ENCODE data around the gene PLAU. TPM values are rescaled to one million over a fixed set of nuclear protein-coding genes. Genes with fewer than 3 reads are reported as not detected.
"Not testable (repeated sequence)": the region's sequence is repeated elsewhere in the genome, so short reads cannot be mapped to it uniquely, and the experiment has no call there.

PLAU gene
- total RNA-seq, 1 donor = 21.6 TPM

DNA sequence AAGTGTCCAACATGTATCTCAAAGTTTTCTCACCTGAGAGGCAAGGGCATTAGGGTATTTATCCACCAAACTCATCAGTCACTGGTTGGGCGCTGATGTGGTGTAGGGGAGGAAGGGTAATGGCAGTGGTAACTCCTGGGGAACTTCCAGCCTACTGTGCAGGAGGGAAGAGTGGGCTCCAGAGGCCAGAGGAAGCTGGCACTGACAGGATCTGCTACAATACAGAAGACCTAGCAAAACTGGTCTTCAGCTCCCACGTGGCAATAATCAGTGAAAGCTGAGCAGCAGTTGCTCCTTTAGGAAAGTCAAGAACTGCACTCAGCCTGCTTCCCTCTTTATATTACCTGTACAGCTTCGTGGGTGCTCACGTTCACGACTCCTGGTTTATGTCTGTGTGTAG, 19.4 kb upstream of the PLAU start:
- no peak overlapping the region for H3K4me3 ChIP-seq (ENCODE audit: low read depth, low read length)
- TF ChIP-seq, protein P1, sequence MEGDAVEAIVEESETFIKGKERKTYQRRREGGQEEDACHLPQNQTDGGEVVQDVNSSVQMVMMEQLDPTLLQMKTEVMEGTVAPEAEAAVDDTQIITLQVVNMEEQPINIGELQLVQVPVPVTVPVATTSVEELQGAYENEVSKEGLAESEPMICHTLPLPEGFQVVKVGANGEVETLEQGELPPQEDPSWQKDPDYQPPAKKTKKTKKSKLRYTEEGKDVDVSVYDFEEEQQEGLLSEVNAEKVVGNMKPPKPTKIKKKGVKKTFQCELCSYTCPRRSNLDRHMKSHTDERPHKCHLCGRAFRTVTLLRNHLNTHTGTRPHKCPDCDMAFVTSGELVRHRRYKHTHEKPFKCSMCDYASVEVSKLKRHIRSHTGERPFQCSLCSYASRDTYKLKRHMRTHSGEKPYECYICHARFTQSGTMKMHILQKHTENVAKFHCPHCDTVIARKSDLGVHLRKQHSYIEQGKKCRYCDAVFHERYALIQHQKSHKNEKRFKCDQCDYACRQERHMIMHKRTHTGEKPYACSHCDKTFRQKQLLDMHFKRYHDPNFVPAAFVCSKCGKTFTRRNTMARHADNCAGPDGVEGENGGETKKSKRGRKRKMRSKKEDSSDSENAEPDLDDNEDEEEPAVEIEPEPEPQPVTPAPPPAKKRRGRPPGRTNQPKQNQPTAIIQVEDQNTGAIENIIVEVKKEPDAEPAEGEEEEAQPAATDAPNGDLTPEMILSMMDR (IDR thresholded peaks at IDR 0.05; ENCODE audit: insufficient read depth, low read length) = no peak
- DNase-seq (ENCODE audit: low read depth) = no peak

- peak; percentile 64 for DNase-seq (ENCODE audit: low read depth)
- H3K4me3 ChIP-seq (ENCODE audit: low read depth, low read length) = no peak overlapping the region
- TF ChIP-seq, protein P1 (IDR thresholded peaks at IDR 0.05; ENCODE audit: insufficient read depth, low read length) = no peak
Measured at GRCh38 chr10:73892310-73893030, 18.5 kb upstream of the PLAU start.

- TF ChIP-seq, protein P1 (IDR thresholded peaks at IDR 0.05; ENCODE audit: insufficient read depth, low read length) = no peak
- DNase-seq (ENCODE audit: low read depth) = no peak
- no peak overlapping the region for H3K4me3 ChIP-seq (ENCODE audit: low read depth, low read length)
Measured at GRCh38 chr10:73893426-73893825, 17.5 kb upstream of the PLAU start.

GRCh38 chr10:73894245-73894971, 16.5 kb upstream of the PLAU start:
- no peak overlapping the region for H3K4me3 ChIP-seq (ENCODE audit: low read depth, low read length)
- peak; percentile 84 for DNase-seq (ENCODE audit: low read depth)
- TF ChIP-seq, protein P1 (IDR thresholded peaks at IDR 0.05; ENCODE audit: insufficient read depth, low read length) = no peak

- DNase-seq (ENCODE audit: low read depth); H3K4me3 ChIP-seq (ENCODE audit: low read depth, low read length): not testable (repeated sequence)
Measured at GRCh38 chr10:73895381-73895780, 15.6 kb upstream of the PLAU start.

DNA sequence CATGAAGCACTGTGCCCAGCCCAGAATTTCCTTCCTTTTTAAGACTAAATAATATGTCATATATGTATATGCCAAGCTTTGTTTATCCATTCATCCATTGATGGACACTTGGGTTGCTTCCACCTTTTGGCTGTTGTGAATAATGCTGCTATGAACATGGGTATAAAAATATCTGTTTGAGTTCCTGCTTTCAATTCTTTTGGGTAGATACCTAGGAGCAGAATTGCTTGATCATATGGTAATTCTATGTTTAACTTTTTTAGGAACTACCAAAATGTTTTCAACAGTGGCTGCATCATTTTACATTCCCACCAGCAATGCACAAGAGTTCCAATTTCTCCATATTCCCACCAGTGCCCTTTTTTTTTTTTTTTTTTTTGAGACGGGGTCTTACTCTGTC, 13.2 kb upstream of the PLAU start:
- TF ChIP-seq, protein P1 (IDR thresholded peaks at IDR 0.05; ENCODE audit: insufficient read depth, low read length) = no peak

GRCh38 chr10:73898730-73899410, 12.1 kb upstream of the PLAU start:
- no peak overlapping the region for H3K4me3 ChIP-seq (ENCODE audit: low read depth, low read length)
- TF ChIP-seq, protein P1 (IDR thresholded peaks at IDR 0.05; ENCODE audit: insufficient read depth, low read length) = no peak
- peak; percentile 47 for DNase-seq (ENCODE audit: low read depth)

More for the DNA sequence above, 13.2 kb upstream of the PLAU start:
- no peak overlapping the region for H3K4me3 ChIP-seq (ENCODE audit: low read depth, low read length)
- DNase-seq (ENCODE audit: low read depth) = no peak

Measured in fibroblast of the aortic adventitia (primary cell).